Measurements from ENCODE around the gene MORN4.

MORN4 gene

DNA sequence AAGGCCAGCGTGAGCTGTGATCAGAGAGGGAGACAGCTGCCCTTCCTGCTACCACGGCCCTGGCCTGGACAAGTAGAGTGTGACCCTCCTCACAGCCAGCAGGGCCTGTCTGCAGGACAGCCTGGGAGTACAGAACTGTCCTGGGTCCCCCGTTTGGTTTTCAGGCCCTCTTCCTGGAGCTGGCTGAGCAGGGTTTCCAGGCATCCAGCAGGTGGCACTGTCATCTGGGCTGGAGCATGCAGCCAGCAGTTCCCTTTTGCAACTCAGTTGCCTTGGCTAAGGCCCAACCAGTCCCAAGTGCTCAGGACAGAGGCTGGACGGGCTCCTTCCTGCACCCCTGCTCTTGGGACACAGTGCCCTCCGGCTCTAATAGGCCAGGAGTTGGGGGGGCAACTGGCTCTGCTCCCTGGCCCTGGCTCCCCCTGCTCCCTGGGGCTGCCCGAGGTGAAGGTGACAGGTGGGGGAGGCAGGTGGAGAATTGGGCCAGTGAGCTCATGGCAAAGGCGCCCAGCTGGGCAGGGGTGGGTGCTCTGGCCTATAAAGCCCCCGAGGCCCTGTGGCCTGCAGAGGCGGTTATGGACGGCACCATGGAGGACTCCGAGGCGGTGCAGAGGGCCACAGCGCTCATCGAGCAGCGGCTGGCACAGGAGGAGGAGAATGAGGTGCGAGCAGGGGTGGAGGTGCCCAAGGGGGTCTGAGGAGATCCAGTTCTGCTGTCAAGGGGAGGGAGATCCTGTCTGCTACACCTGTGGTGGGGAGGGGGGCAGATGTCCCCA lies 60.9 kb downstream of the MORN4 start, which contains the start of gene ANKRD2:
Gene ANKRD2 (plus strand): TSS at position 566 of the 776 bp plus-strand sequence. CDS start 10 bp downstream, at position 576.
- DNase-seq, result peak; percentile 63

DNA sequence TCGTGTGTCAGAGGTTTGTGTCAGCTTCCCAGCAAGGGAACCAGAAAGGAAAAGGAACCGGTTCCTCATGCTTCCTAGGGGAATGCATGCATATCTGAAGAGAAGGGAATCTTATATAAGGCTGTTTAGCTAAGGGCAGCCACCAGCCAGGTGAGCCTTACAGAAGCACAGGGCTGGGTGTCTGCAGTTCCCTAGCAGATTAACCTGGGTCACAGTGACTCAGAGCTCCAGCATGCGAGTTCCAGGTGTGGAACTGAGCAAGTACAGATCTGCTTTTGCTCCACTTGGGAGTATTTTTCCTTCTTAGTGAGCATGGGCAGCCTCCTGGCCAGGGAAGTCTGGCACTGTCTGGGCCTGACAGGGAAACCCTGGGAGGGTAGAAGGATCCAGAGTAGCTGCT lies 61.7 kb downstream of the MORN4 start:
- no peak for DNase-seq

DNA sequence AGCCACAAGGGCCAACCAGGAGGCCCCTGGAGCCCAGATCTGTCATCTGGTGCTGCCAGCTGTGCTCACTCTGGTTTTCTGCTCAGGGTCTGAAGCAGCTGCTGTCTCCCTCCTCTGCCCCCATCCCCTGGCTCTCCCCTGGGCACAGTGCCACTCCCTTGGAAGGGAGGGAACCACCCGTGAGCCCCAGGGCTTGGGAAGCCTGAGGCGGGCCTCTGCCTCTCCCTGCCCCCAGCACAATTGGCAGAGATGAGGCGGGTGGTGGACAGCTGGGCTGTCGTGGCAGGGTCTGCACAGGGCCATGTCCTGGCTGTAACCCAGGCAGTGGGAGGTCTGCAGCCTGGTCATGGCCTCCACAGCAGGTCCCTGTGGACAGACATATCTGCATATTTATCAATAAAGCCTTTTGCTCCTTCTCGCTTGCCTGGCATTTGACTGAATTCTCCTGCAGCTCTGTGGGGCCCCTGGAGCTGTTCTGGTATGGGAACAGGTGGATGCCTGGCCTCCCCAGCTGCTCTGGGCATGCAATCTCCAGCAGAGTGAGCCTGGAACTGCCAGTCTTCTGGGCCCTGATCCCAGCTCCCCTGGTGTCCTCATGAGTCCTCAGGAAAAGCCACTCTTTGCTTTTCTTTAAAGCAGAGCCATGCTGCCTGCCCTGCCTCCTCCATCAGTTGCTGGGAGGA lies 62.4 kb downstream of the MORN4 start:
- DNase-seq, result no peak

DNA sequence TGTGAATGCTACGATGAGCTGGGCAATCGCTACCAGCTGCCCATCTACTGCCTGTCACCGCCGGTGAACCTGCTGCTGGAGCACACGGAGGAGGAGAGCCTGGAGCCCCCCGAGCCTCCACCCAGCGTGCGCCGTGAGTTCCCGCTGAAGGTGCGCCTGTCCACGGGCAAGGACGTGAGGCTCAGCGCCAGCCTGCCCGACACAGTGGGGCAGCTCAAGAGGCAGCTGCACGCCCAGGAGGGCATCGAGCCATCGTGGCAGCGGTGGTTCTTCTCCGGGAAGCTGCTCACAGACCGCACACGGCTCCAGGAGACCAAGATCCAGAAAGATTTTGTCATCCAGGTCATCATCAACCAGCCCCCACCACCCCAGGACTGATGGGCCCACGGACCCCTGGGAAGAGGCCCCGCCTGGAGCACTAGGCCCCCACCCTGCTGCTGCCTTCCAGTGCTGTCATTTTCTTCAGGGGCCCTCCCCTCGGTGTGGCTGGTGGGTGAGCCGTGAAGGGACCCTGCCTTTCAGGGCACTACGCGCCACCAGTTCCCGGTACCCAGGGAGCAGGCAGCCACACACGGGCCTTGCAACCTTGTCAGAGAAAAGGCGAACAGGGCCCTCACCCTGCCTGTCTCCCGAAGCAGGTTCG lies 63.0 kb downstream of the MORN4 start:
- no peak for DNase-seq

DNA sequence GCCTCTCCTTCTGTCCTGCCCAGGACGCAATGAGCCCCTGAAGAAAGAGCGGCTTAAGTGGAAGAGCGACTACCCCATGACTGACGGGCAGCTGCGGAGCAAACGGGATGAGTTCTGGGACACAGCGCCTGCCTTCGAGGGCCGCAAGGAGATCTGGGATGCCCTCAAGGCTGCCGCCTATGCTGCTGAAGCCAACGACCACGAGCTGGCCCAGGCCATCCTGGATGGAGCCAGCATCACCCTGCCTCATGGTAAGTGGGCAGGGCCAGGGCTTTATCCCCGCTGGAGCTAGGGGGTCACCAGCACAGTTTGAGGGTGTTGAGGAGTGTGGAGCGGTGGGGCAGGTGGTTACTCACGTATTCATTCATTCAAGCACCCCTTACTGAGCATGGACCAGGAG lies 65.4 kb downstream of the MORN4 start:
- DNase-seq, result no peak

DNA sequence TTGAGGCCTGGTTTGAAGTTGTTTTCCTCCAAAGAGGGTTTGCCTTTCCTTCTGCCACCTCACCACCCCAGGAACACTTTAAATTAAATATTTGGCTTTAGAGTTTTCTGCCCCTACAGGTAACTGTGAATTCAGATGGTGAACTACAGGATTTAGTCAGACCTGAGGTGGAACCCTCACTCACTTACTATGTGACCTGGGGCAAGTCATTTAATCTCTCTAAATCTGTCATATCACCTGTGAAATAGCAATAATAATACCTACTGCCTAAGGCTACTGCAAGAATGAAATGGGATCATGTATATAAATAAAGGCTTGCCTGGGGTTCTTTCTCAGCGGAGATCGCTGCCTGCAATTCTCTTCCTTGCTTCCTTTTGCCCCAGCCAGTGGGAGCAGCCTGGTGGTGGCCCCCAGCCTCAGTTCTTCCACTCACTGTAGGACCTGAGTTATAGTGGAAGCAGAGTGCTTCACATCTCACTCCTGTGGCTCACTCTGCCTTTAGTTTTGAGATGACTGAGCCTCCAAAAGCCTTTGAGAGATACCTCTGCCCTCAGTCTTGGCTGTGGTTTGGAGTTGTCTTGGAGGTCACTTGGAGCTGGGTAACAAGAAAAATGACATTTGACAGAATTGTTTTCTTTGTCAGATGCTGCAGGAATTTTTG lies 66.8 kb downstream of the MORN4 start:
- no peak for DNase-seq

DNA sequence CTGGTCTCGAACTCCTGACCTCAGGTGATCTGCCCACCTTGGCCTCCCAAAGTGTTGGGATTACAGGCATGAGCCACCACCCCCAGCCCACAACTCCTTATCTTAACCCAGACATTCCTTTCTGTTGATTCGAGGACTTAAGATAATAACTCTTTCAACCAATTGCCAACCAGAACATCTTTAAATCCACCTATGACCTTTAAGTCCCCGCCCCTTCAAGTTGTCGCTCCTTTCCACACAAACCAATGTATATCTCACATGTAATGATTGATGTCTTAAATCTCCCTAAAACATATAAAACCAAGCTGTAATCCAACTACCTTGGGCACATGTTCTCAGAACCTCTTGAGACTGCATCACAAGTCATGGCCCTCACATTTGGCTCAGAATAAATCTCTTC lies 68.5 kb downstream of the MORN4 start:
- peak; percentile 44 for DNase-seq

Measured in kidney glomerular epithelial cell (primary cell).